ENCODE data around the gene DQX1. TPM values are rescaled to one million over a fixed set of nuclear protein-coding genes. Genes with fewer than 3 reads are reported as not detected.

DQX1 gene
- total and polyA plus RNA-seq, 2 of the 8 experiments (the other 6 are each of a cell fraction or from before 2014, with no cell fraction given), result 0.76 to 1.1 TPM

- TF ChIP-seq MAX (IDR thresholded peaks at IDR 0.05) (no peak), SRF (IDR thresholded peaks at IDR 0.05; ENCODE audit: low read depth, low read length) (no peak), RNF2 (IDR thresholded peaks at IDR 0.05; ENCODE audit: borderline replicate concordance, low read depth, low read length, missing control alignments, poor library complexity, severe bottlenecking) (no peak), BACH1 (IDR thresholded peaks at IDR 0.05; ENCODE audit: low read length) (no peak)
Measured at GRCh38 chr2:74489906-74490305, 36.1 kb downstream of the DQX1 start (continued).
